ENCODE measurements around the gene DECR2.
A peak's percentile ranks its signal among the peaks of the same experiment; 100 is the strongest.
"Not testable (repeated sequence)": the region's sequence is repeated elsewhere in the genome, so short reads cannot be mapped to it uniquely, and the experiment has no call there.

DECR2 gene

DNA sequence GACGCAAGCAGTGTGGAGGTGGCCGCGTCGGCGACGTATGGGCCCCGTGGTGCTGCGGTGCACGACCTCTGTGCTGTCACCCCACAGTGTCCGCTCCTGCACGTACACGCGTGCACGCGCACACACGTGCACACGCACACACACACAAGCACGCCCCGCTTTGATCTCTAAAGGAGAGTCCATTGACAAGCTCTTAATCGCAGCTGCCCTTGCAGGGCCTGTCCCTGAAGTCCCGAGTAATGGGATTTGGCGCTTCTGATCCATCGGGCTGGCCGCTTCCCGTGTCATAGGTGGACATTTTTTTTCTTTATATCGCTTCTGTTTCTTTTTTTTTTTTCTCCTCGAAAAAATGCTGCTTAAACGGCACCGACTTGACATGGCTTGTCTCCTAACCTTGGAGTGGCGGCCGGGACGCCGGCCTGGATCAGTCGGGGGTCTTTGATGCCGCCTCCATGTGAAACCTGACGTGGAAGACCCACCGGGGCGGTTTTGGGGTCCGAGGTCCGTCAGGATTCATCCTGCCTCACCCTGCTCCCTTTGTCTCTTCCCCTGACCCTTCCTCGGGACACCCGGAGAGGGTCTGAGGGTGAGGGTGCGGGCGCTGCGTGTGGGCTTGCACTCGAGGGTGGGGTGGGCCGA, 40.9 kb upstream of the DECR2 start:
- Histone ChIP-seq H3K27ac (ENCODE audit: low read depth, low read length) (no peak overlapping the region), H3K27me3 (ENCODE audit: control insufficient read depth in 1 of 2, insufficient read depth in 2 of 2, low read length in 2 of 2) (peaks cover 4 to 7% of the 10 kb centered on the region in 2 donors), H3K4me3 (ENCODE audit: low read depth in 1 of 2, low read length in 2 of 2) (no peak overlapping the region), H3K4me1 (ENCODE audit: control insufficient read depth in 1 of 2, insufficient read depth in 2 of 2, low read length in 2 of 2) (no peaks in the 10 kb centered on the region), H3K9ac (ENCODE audit: low read depth in 1 of 2, low read length in 2 of 2) (no peak overlapping the region), H3K36me3 (ENCODE audit: control insufficient read depth in 1 of 2, insufficient read depth in 2 of 2, low read length in 2 of 2) (no peaks in the 10 kb centered on the region), H3K9me3 (ENCODE audit: control insufficient read depth in 1 of 2, low read length in 2 of 2) (no peaks in the 10 kb centered on the region)

DNA sequence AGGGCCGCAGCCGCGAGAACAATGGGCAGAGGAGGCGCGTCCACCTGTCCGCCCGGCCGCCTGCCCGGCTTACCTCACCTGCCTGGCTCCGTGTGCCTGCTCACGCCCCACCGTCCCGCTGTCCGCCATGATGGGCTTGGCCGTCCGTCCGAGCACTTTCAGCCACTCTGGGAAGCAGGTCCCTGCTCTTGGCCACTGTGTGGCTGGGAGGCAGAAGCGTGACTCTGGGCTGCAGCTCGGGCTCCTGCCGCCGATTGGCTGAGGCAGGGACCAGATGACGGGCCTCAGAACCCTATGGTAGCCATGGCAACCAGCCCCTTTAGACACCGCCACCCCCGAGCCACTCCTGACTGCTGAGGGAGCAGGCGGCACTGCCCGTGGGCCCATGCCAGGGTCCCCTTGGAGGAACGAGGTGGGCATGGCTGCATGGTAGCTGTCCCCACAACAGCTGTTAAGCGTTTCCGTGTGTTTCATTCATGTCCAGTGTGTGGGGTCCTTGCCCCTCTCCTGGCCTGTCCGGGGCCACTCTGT, 40.3 kb upstream of the DECR2 start:
- H3K27ac ChIP-seq (ENCODE audit: low read depth, low read length): no peak overlapping the region
- no peak overlapping the region for H3K4me3 ChIP-seq (ENCODE audit: low read depth in 1 of 2, low read length in 2 of 2)
- peaks cover 0 to under 1% of the 10 kb centered on the region in 2 donors for H3K36me3 ChIP-seq (ENCODE audit: control insufficient read depth in 1 of 2, insufficient read depth in 2 of 2, low read length in 2 of 2)
- H3K9me3 ChIP-seq (ENCODE audit: control insufficient read depth in 1 of 2, low read length in 2 of 2): no peaks in the 10 kb centered on the region
- H3K4me1 ChIP-seq (ENCODE audit: control insufficient read depth in 1 of 2, insufficient read depth in 2 of 2, low read length in 2 of 2): no peaks in the 10 kb centered on the region
- H3K27me3 ChIP-seq (ENCODE audit: control insufficient read depth in 1 of 2, insufficient read depth in 2 of 2, low read length in 2 of 2): peaks cover 4 to 7% of the 10 kb centered on the region in 2 donors
- H3K9ac ChIP-seq (ENCODE audit: low read depth in 1 of 2, low read length in 2 of 2): no peak overlapping the region

- H3K9me3 ChIP-seq (ENCODE audit: control insufficient read depth in 1 of 2, low read length in 2 of 2): no peaks in the 10 kb centered on the region
- no peak overlapping the region for H3K27ac ChIP-seq (ENCODE audit: low read depth, low read length)
- peak overlapping the region in 1 of 2 donors; percentile 10 for H3K4me3 ChIP-seq (ENCODE audit: low read depth in 1 of 2, low read length in 2 of 2)
- no peaks in the 10 kb centered on the region for H3K4me1 ChIP-seq (ENCODE audit: control insufficient read depth in 1 of 2, insufficient read depth in 2 of 2, low read length in 2 of 2)
- no peak overlapping the region for H3K9ac ChIP-seq (ENCODE audit: low read depth in 1 of 2, low read length in 2 of 2)
- peaks cover 4 to 6% of the 10 kb centered on the region in 2 donors for H3K36me3 ChIP-seq (ENCODE audit: control insufficient read depth in 1 of 2, insufficient read depth in 2 of 2, low read length in 2 of 2)
- H3K27me3 ChIP-seq (ENCODE audit: control insufficient read depth in 1 of 2, insufficient read depth in 2 of 2, low read length in 2 of 2): peaks cover 4 to 7% of the 10 kb centered on the region in 2 donors
Measured at GRCh38 chr16:361872-362701, 39.6 kb upstream of the DECR2 start.

DNA sequence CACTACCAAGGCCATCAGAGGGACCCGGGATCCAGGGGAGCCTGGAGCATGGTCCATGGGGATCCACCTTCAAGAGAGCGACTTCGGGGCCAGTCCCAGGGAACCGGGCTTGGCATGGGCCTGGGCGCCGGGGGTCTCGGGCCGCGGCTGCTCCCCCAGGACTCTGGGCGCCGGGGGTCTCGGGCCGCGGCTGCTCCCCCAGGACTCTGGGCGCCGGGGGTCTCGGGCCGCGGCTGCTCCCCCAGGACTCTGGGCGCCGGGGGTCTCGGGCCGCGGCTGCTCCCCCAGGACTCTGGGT, 39.0 kb upstream of the DECR2 start:
- not testable (repeated sequence) for H3K9me3 ChIP-seq (ENCODE audit: control insufficient read depth in 1 of 2, low read length in 2 of 2); H3K4me1 ChIP-seq (ENCODE audit: control insufficient read depth in 1 of 2, insufficient read depth in 2 of 2, low read length in 2 of 2)

DNA sequence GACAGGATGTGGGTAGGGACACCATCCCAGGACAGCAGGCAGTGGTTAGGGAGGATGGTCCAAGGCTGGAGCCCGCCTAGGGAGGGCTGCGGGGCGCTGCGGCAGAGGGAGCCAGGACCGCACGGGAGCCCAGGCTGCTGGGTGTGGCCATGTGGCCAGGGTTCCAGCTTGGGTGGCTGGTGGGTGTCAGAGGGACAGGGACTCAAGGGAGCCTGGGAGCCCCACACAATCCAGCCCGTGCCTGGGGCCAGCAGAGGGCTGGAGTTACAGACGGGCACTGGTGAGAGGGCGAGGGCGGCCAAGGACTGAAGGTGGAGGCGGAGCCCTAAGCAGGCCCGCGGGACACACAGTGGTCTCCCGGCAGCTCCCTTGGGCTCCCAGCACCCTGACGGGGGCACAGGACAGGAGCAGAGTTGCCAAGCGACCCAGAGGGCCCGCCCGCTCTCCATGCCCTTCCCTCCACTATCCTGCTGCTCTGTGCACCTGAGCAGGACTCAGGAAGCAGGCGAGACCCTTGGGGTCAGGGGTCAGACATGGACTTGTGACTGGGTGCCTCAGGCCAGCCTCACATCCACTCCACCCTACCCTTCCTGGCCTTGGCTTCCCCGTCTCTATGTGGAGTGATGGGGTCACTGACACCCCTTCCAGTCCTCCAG, 38.4 kb upstream of the DECR2 start:
- Histone ChIP-seq H3K9ac (ENCODE audit: low read depth in 1 of 2, low read length in 2 of 2) (no peak overlapping the region), H3K4me1 (ENCODE audit: control insufficient read depth in 1 of 2, insufficient read depth in 2 of 2, low read length in 2 of 2) (no peaks in the 10 kb centered on the region), H3K27ac (ENCODE audit: low read depth, low read length) (no peak overlapping the region), H3K9me3 (ENCODE audit: control insufficient read depth in 1 of 2, low read length in 2 of 2) (no peaks in the 10 kb centered on the region), H3K27me3 (ENCODE audit: control insufficient read depth in 1 of 2, insufficient read depth in 2 of 2, low read length in 2 of 2) (peaks cover 4 to 7% of the 10 kb centered on the region in 2 donors), H3K4me3 (ENCODE audit: low read depth in 1 of 2, low read length in 2 of 2) (no peak overlapping the region), H3K36me3 (ENCODE audit: control insufficient read depth in 1 of 2, insufficient read depth in 2 of 2, low read length in 2 of 2) (peaks cover 9 to 17% of the 10 kb centered on the region in 2 donors)

More for the DNA sequence above, 39.0 kb upstream of the DECR2 start:
- H3K4me3 ChIP-seq (ENCODE audit: low read depth in 1 of 2, low read length in 2 of 2); H3K27me3 ChIP-seq (ENCODE audit: control insufficient read depth in 1 of 2, insufficient read depth in 2 of 2, low read length in 2 of 2); H3K27ac ChIP-seq (ENCODE audit: low read depth, low read length); H3K9ac ChIP-seq (ENCODE audit: low read depth in 1 of 2, low read length in 2 of 2): not testable (repeated sequence)
- peaks cover 4 to 11% of the 10 kb centered on the region in 2 donors for H3K36me3 ChIP-seq (ENCODE audit: control insufficient read depth in 1 of 2, insufficient read depth in 2 of 2, low read length in 2 of 2)

DNA sequence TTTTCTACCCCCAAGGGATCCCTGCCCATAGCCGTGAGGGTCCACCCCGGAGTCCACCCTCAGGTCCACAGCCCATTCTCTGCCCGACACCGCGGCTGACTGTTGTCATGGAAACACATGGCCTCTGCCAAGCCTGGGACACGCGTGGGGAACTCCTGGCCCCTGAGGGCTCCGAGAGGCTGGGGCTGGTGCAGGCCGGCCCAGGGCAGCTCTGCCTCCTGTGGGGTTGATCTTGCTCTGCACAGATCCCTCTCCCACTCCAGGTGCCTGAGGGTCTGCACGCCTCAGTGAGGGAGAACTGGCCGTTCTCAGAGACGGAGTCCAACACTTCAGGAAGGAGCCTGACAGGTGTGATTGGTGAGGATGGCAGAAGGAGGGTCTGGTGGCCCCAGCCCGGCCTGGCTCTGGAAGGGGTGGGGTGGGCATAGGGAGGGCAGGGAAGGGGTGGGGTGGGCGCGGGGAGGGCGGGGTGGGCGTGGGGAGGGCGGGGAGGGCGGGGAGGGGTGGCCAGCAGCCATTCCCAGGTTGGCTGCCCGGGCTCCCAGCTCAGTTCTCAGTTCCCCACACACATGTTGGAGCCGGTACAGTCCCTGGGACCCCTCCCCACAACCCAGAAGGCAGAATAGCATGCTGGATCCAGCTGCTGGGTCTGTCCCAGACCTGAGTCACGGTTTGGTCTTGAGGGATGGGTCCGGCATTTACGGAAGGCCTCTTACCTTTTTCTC, 37.8 kb upstream of the DECR2 start:
- Histone ChIP-seq H3K27ac (ENCODE audit: low read depth, low read length) (no peak overlapping the region), H3K27me3 (ENCODE audit: control insufficient read depth in 1 of 2, insufficient read depth in 2 of 2, low read length in 2 of 2) (peaks cover 4 to 7% of the 10 kb centered on the region in 2 donors), H3K4me3 (ENCODE audit: low read depth in 1 of 2, low read length in 2 of 2) (no peak overlapping the region), H3K4me1 (ENCODE audit: control insufficient read depth in 1 of 2, insufficient read depth in 2 of 2, low read length in 2 of 2) (no peaks in the 10 kb centered on the region), H3K36me3 (ENCODE audit: control insufficient read depth in 1 of 2, insufficient read depth in 2 of 2, low read length in 2 of 2) (peaks cover 9 to 24% of the 10 kb centered on the region in 2 donors), H3K9me3 (ENCODE audit: control insufficient read depth in 1 of 2, low read length in 2 of 2) (no peaks in the 10 kb centered on the region), H3K9ac (ENCODE audit: low read depth in 1 of 2, low read length in 2 of 2) (no peak overlapping the region)

- H3K36me3 ChIP-seq (ENCODE audit: control insufficient read depth in 1 of 2, insufficient read depth in 2 of 2, low read length in 2 of 2): peaks cover 9 to 25% of the 10 kb centered on the region in 2 donors
- no peaks in the 10 kb centered on the region for H3K9me3 ChIP-seq (ENCODE audit: control insufficient read depth in 1 of 2, low read length in 2 of 2)
- peaks cover 5 to 7% of the 10 kb centered on the region in 2 donors for H3K4me1 ChIP-seq (ENCODE audit: control insufficient read depth in 1 of 2, insufficient read depth in 2 of 2, low read length in 2 of 2)
- peaks cover 4 to 7% of the 10 kb centered on the region in 2 donors for H3K27me3 ChIP-seq (ENCODE audit: control insufficient read depth in 1 of 2, insufficient read depth in 2 of 2, low read length in 2 of 2)
- H3K9ac ChIP-seq (ENCODE audit: low read depth in 1 of 2, low read length in 2 of 2): no peak overlapping the region
- H3K27ac ChIP-seq (ENCODE audit: low read depth, low read length): no peak overlapping the region
- H3K4me3 ChIP-seq (ENCODE audit: low read depth in 1 of 2, low read length in 2 of 2): no peak overlapping the region
Measured at GRCh38 chr16:364595-365491, 36.8 kb upstream of the DECR2 start.

GRCh38 chr16:366476-366875, 35.2 kb upstream of the DECR2 start:
- Histone ChIP-seq H3K36me3 (ENCODE audit: control insufficient read depth in 1 of 2, insufficient read depth in 2 of 2, low read length in 2 of 2) (peaks cover 9 to 26% of the 10 kb centered on the region in 2 donors), H3K9ac (ENCODE audit: low read depth in 1 of 2, low read length in 2 of 2) (no peak overlapping the region), H3K9me3 (ENCODE audit: control insufficient read depth in 1 of 2, low read length in 2 of 2) (no peaks in the 10 kb centered on the region), H3K4me1 (ENCODE audit: control insufficient read depth in 1 of 2, insufficient read depth in 2 of 2, low read length in 2 of 2) (peaks cover 14 to 15% of the 10 kb centered on the region in 2 donors), H3K27ac (ENCODE audit: low read depth, low read length) (no peak overlapping the region), H3K27me3 (ENCODE audit: control insufficient read depth in 1 of 2, insufficient read depth in 2 of 2, low read length in 2 of 2) (peaks cover 4 to 7% of the 10 kb centered on the region in 2 donors), H3K4me3 (ENCODE audit: low read depth in 1 of 2, low read length in 2 of 2) (no peak overlapping the region)

GRCh38 chr16:367333-367903, 34.3 kb upstream of the DECR2 start:
- peaks cover 4 to 7% of the 10 kb centered on the region in 2 donors for H3K27me3 ChIP-seq (ENCODE audit: control insufficient read depth in 1 of 2, insufficient read depth in 2 of 2, low read length in 2 of 2)
- peaks cover 14 to 15% of the 10 kb centered on the region in 2 donors for H3K4me1 ChIP-seq (ENCODE audit: control insufficient read depth in 1 of 2, insufficient read depth in 2 of 2, low read length in 2 of 2)
- H3K9ac ChIP-seq (ENCODE audit: low read depth in 1 of 2, low read length in 2 of 2): no peak overlapping the region
- H3K27ac ChIP-seq (ENCODE audit: low read depth, low read length): no peak overlapping the region
- no peak overlapping the region for H3K4me3 ChIP-seq (ENCODE audit: low read depth in 1 of 2, low read length in 2 of 2)
- H3K36me3 ChIP-seq (ENCODE audit: control insufficient read depth in 1 of 2, insufficient read depth in 2 of 2, low read length in 2 of 2): peaks cover 9 to 34% of the 10 kb centered on the region in 2 donors
- no peaks in the 10 kb centered on the region for H3K9me3 ChIP-seq (ENCODE audit: control insufficient read depth in 1 of 2, low read length in 2 of 2)

Data from duodenal mucosa (tissue), 2 donors.